ENCODE data around the gene PPFIBP1.

DNA sequence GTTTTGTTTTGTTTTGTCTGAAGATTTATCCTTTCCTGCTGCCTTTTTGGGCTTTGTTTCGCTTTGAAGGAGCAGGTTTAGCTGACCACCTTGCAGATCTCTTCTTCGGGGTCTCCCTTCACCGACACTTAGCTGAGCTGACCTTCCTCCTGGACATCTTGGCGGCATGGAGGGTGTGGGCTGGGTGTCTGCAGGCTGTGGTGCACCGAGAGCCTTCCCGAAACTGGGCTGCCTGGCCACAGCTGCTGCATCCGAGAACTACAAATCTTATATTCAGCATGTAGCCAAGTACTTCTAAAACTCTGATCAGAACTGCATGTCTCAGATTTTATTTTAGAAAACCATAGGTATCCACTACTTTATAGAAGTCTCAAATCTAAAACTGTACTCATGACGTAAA lies 84.9 kb downstream of the PPFIBP1 start:
- TF ChIP-seq GATA2 (IDR thresholded peaks at IDR 0.05; ENCODE audit: low read depth, low read length) (no peak), GATA3 (IDR thresholded peaks at IDR 0.05; ENCODE audit: low read depth, low read length) (no peak)
